NT2/D1 (cell line): Measurements from ENCODE around the gene BCHE.

Source experiments
- DNase-seq: peaks from one replicate; pipeline ENCODE4 v3.0.0-alpha.2; 2011; ENCODE audit warnings: low read depth, low spot score
- H3K27me3 ChIP-seq: 2 replicates; pipeline ENCODE4 v1.6.0; 2011; ENCODE audit warnings: mild to moderate bottlenecking; ENCODE audit not compliant: insufficient read length, insufficient read depth
- H3K36me3 ChIP-seq: 2 replicates; pipeline ENCODE4 v1.6.1; 2011; ENCODE audit warnings: mild to moderate bottlenecking, low read length, mixed read lengths; ENCODE audit not compliant: insufficient read depth, insufficient read length
- H3K4me1 ChIP-seq: 2 replicates; pipeline ENCODE4 v1.5.1; 2011; ENCODE audit not compliant: insufficient read depth, insufficient read length
- H3K4me3 ChIP-seq: 2 replicates; pipeline ENCODE4 v1.5.1; 2011; ENCODE audit warnings: low read depth; ENCODE audit not compliant: insufficient read length
- H3K9ac ChIP-seq: 2 replicates; pipeline ENCODE4 v1.6.0; 2011; ENCODE audit warnings: low read depth; ENCODE audit not compliant: insufficient read length
- H3K9me3 ChIP-seq: 2 replicates; pipeline ENCODE4 v1.5.1; 2011; ENCODE audit warnings: mild to moderate bottlenecking, low read length; ENCODE audit not compliant: insufficient read depth
- SUZ12 ChIP-seq: IDR thresholded peaks from 2 replicates; pipeline ENCODE4 v1.6.1; 2011; ENCODE audit not compliant: insufficient read length, insufficient read depth; ENCODE audit errors: extremely low read depth
- YY1 ChIP-seq: IDR thresholded peaks from 2 replicates; pipeline ENCODE4 v1.6.1; 2011; ENCODE audit not compliant: insufficient read length, insufficient read depth
- ZNF274 ChIP-seq: IDR thresholded peaks from 2 replicates; pipeline ENCODE4 v1.6.1; 2011; ENCODE audit warnings: mild to moderate bottlenecking, low read depth, low read length

Gene BCHE

GRCh38 chr3:165839296-165840076, 2.3 kb upstream of the BCHE start:
- H3K4me1 ChIP-seq: no peaks in the 10 kb centered on the region
- H3K9me3 ChIP-seq: no peaks in the 10 kb centered on the region
- no peak for TF ChIP-seq SUZ12
- TF ChIP-seq ZNF274: no peak
- TF ChIP-seq YY1: no peak
- H3K27me3 ChIP-seq: no peaks in the 10 kb centered on the region
- no peak for DNase-seq
- H3K9ac ChIP-seq: no peak overlapping the region
- no peaks in the 10 kb centered on the region for H3K36me3 ChIP-seq
- H3K4me3 ChIP-seq: no peak overlapping the region

GRCh38 chr3:165837801-165838200, 578 bp upstream of the BCHE start:
- Histone ChIP-seq H3K36me3 (no peaks in the 10 kb centered on the region), H3K27me3 (no peaks in the 10 kb centered on the region), H3K9me3 (no peaks in the 10 kb centered on the region), H3K4me1 (no peaks in the 10 kb centered on the region), H3K4me3 (no peak overlapping the region), H3K9ac (no peak overlapping the region)
- DNase-seq: no peak
- TF ChIP-seq YY1: no peak
- TF ChIP-seq SUZ12: no peak
- TF ChIP-seq ZNF274: no peak

DNA sequence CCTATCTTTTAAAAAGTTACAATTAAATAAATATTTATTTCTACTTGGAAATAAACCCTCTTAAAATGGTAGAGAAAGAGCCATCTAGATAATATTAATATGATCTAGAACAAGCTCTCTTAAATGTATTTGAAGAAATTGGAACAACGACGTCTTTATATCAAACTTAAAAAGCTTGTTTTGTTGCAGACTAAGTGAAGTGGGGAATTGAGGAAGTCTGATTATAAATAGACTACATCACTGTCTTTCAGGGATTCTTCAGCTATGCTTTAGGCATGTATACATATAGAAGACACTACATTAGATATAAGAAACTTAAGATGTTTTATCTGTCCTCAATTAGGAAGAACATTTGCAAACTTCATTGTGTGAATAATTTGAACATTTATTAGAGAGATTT, 1.8 kb downstream of the BCHE start:
- no peak for DNase-seq
- H3K36me3 ChIP-seq: no peaks in the 10 kb centered on the region
- H3K9me3 ChIP-seq: no peaks in the 10 kb centered on the region
- TF ChIP-seq ZNF274 (no peak), SUZ12 (no peak), YY1 (no peak)
- H3K27me3 ChIP-seq: no peaks in the 10 kb centered on the region
- no peak overlapping the region for H3K4me3 ChIP-seq
- no peak overlapping the region for H3K9ac ChIP-seq
- H3K4me1 ChIP-seq: no peaks in the 10 kb centered on the region

DNA sequence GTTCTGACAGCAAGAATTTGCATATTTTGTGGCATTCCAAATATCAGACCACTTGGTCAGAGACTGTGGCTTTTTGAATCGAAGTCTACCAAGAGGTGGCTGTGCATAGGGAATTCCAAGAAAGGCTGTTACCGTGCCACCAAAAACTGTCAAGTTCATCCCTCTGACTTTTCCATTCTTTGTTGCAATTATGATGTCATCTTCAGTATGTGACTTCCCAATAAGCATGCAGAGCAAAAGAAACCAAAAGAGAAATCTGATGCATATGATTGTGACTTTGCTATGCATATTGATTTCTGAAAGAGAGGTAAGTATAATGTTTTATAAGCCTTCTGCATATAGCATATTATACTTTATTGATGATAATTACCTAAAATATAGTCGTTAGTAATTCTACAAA, 6.5 kb downstream of the BCHE start:
- H3K4me1 ChIP-seq: no peaks in the 10 kb centered on the region
- DNase-seq: no peak
- no peaks in the 10 kb centered on the region for H3K27me3 ChIP-seq
- TF ChIP-seq YY1 (no peak), ZNF274 (no peak)
- no peaks in the 10 kb centered on the region for H3K9me3 ChIP-seq
- no peak overlapping the region for H3K4me3 ChIP-seq
- H3K36me3 ChIP-seq: no peaks in the 10 kb centered on the region
- no peak overlapping the region for H3K9ac ChIP-seq

DNA sequence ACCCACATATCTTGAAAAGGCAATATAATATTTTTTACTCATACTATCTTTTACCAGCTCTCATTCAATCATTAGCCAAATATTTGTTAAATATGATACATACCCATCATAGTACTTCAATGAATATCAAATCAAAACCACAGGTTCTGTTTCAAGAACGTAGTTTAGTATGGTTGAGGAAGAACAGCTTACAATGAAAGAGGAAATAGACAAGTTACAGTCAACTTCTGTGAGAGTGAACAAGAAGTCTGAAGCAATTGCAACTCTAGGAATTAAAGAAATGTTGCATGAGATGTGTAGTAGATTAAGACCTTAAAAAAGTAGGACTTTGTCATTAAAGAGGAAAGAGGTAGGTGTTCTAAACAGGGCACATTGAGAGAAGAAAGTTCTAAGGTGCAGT, 9.3 kb downstream of the BCHE start:
- Histone ChIP-seq H3K27me3 (no peaks in the 10 kb centered on the region), H3K9ac (no peak overlapping the region), H3K36me3 (no peaks in the 10 kb centered on the region), H3K4me3 (no peak overlapping the region), H3K4me1 (no peaks in the 10 kb centered on the region), H3K9me3 (no peaks in the 10 kb centered on the region)
- DNase-seq: no peak
- TF ChIP-seq ZNF274: no peak
- TF ChIP-seq YY1: no peak
- no peak for TF ChIP-seq SUZ12

GRCh38 chr3:165827233-165827632, 10.0 kb downstream of the BCHE start:
- no peaks in the 10 kb centered on the region for H3K36me3 ChIP-seq
- no peak for DNase-seq
- H3K4me3 ChIP-seq: no peak overlapping the region
- H3K9me3 ChIP-seq: no peaks in the 10 kb centered on the region
- no peak for TF ChIP-seq YY1
- H3K9ac ChIP-seq: no peak overlapping the region
- H3K27me3 ChIP-seq: no peaks in the 10 kb centered on the region
- H3K4me1 ChIP-seq: no peaks in the 10 kb centered on the region

- no peak for DNase-seq
- no peaks in the 10 kb centered on the region for H3K9me3 ChIP-seq
- no peaks in the 10 kb centered on the region for H3K27me3 ChIP-seq
- H3K36me3 ChIP-seq: no peaks in the 10 kb centered on the region
- H3K4me3 ChIP-seq: no peak overlapping the region
- H3K4me1 ChIP-seq: no peaks in the 10 kb centered on the region
- no peak overlapping the region for H3K9ac ChIP-seq
- TF ChIP-seq YY1: no peak
- TF ChIP-seq SUZ12: no peak
- TF ChIP-seq ZNF274: no peak
Measured at GRCh38 chr3:165820671-165821123, 16.5 kb downstream of the BCHE start.
